K562 (cell line): ENCODE measurements around the gene IMPG2. TPM values are rescaled to one million over a fixed set of nuclear protein-coding genes. Genes with fewer than 3 reads are reported as not detected.

Experiments used
- ATAC-seq: fragments of 200-7000 bp; cut with Tn5 transposase; 3 replicates; pipeline ENCODE4 v1.9.1; 2020; ENCODE audit warnings: moderate library complexity
- BruUV-seq: library from RNA; stranded (reverse); fragments of 400-500 nt; replicated peaks from 2 replicates; lab custom pipeline; 2021; lab: Mats Ljungman, UMichigan
- CTCF ChIA-PET: fragments of 300-600 bp; formaldehyde crosslinking; extraction: SDS; loops from one replicate; lab custom pipeline; 2021; ENCODE audit warnings: low intra/inter-chr PET ratio; lab: Yijun Ruan, JAX
- POLR2A ChIA-PET: fragments of 300-600, 350-650 bp; sonication (Branson Sonifier 250); formaldehyde crosslinking; extraction: SDS; loops from one replicate; lab custom pipeline; 2021; ENCODE audit warnings: antibody characterized with exemption, inconsistent platforms; lab: Yijun Ruan, JAX
- DNase-seq, 4 experiments: peaks; one replicate each; pipeline versions ENCODE4 v3.0.0 to v3.0.0-alpha.2; 2011 to 2018; ENCODE audit warnings: low spot score in 3 of 4, mixed read lengths in 3 of 4; ENCODE audit errors: extremely low read depth in 1 of 4
- FAIRE-seq: peaks from 2 replicates; lab custom pipeline; 2011; peaks lifted over from hg19 to GRCh38; lab: Jason Lieb, UNC
- H2AFZ ChIP-seq: 2 replicates; pipeline ENCODE4 v1.6.0; 2011; ENCODE audit warnings: low read depth, low read length, control low read depth, inconsistent platforms
- H3K27ac ChIP-seq: fragments of 200-600 bp; 3 replicates; pipeline ENCODE4 v1.8.0; 2011; ENCODE audit warnings: low read depth, mild to moderate bottlenecking, control low read depth, inconsistent platforms, low read length, moderate library complexity, mixed read lengths; ENCODE audit errors: extremely low read depth
- H3K27me3 ChIP-seq, 2 experiments: fragments of 300-600 bp in 1 of 2; 2 replicates in 1 of 2; 3 replicates in 1 of 2; pipeline versions ENCODE4 v1.6.0 to v1.8.0; 2011; ENCODE audit warnings: inconsistent platforms in 2 of 2, low read length in 2 of 2, mild to moderate bottlenecking in 1 of 2, mixed read lengths in 1 of 2, moderate library complexity in 1 of 2; ENCODE audit not compliant: control insufficient read depth in 2 of 2, insufficient read depth in 2 of 2
- H3K36me3 ChIP-seq: fragments of 300-600 bp; 3 replicates; pipeline ENCODE4 v1.8.0; 2011; ENCODE audit warnings: mild to moderate bottlenecking, low read length, inconsistent platforms; ENCODE audit not compliant: control insufficient read depth, insufficient read depth
- H3K4me1 ChIP-seq, 2 experiments: fragments of 200-600 bp in 1 of 2; replicated peaks in 1 of 2; 2 replicates in 1 of 2; 3 replicates in 1 of 2; pipeline versions ENCODE4 v1.5.1 to v1.8.0; 2011; ENCODE audit warnings: inconsistent platforms in 2 of 2, low read length in 2 of 2, mild to moderate bottlenecking in 1 of 2, mixed read lengths in 1 of 2, moderate library complexity in 1 of 2; ENCODE audit not compliant: control insufficient read depth in 2 of 2, insufficient read depth in 2 of 2
- H3K4me2 ChIP-seq: 2 replicates; pipeline ENCODE4 v1.6.1; 2011; ENCODE audit warnings: low read length, control low read depth, inconsistent platforms, mixed read lengths; ENCODE audit not compliant: insufficient read depth
- H3K4me3 ChIP-seq: fragments of 200-600 bp; sonication (generic), shearing (Covaris generic); 2 replicates; pipeline ENCODE4 v1.5.1; 2016; ENCODE audit warnings: control low read depth, inconsistent platforms
- H3K79me2 ChIP-seq: fragments of 200-600 bp; 3 replicates; pipeline ENCODE4 v1.8.0; 2011; ENCODE audit warnings: low read length, inconsistent platforms; ENCODE audit not compliant: control insufficient read depth, insufficient read depth
- H3K9ac ChIP-seq, 2 experiments: 2 replicates each; pipeline versions ENCODE4 v1.6.0 to v1.6.1; 2011; ENCODE audit warnings: low read depth in 2 of 2, low read length in 2 of 2, control low read depth in 1 of 2, inconsistent platforms in 1 of 2, mild to moderate bottlenecking in 1 of 2, mixed read lengths in 1 of 2; ENCODE audit not compliant: insufficient read depth in 1 of 2
- H3K9me1 ChIP-seq: one replicate; pipeline ENCODE4 v1.6.0; 2011; ENCODE audit warnings: inconsistent platforms, mild to moderate bottlenecking, low read length, moderate library complexity; ENCODE audit not compliant: control insufficient read depth, insufficient read depth
- H3K9me3 ChIP-seq: replicated peaks from 2 replicates; pipeline ENCODE4 v1.5.1; 2011; ENCODE audit warnings: low read depth, low read length, inconsistent platforms; ENCODE audit not compliant: control insufficient read depth, insufficient read depth
- H4K20me1 ChIP-seq: replicated peaks from 2 replicates; pipeline ENCODE4 v1.6.1; 2011; ENCODE audit warnings: low read length, inconsistent platforms, mixed read lengths; ENCODE audit not compliant: control insufficient read depth, insufficient read depth
- CBX1 ChIP-seq: sonication (generic); IDR thresholded peaks from 2 replicates; pipeline ENCODE4 v1.6.1; 2016; ENCODE audit warnings: antibody characterized with exemption, low read depth, mild to moderate bottlenecking
- CC2D1A ChIP-seq: fragments of 450-650 bp; IDR thresholded peaks from 2 replicates; pipeline ENCODE4 v1.6.1; 2017; ENCODE audit warnings: mild to moderate bottlenecking
- CCAR2 ChIP-seq: fragments of 200-400 bp; formaldehyde crosslinking; IDR thresholded peaks from 2 replicates; pipeline ENCODE4 v1.6.1; 2017; ENCODE audit warnings: mild to moderate bottlenecking, low read depth, low read length
- CXXC5 ChIP-seq: fragments of 250-450 bp; sonication (Bioruptor Pico); IDR thresholded peaks from 2 replicates; pipeline ENCODE4 v1.8.0; 2022; ENCODE audit warnings: inconsistent platforms, mild to moderate bottlenecking, moderate library complexity
- ERF ChIP-seq: fragments of 450-650 bp; formaldehyde crosslinking; IDR thresholded peaks from 2 replicates; pipeline ENCODE4 v1.4.0; 2020; ENCODE audit warnings: mild to moderate bottlenecking, mixed read lengths
- HDAC3 ChIP-seq: fragments of 450-650 bp; IDR thresholded peaks from 2 replicates; pipeline ENCODE4 v1.6.1; 2018; ENCODE audit warnings: borderline replicate concordance, mild to moderate bottlenecking, moderate library complexity; ENCODE audit not compliant: partially characterized antibody
- RBM14 ChIP-seq: fragments of 200-400 bp; formaldehyde crosslinking; IDR thresholded peaks from 2 replicates; pipeline ENCODE4 v1.6.1; 2018; ENCODE audit warnings: low read depth, mild to moderate bottlenecking, low read length, moderate library complexity, borderline replicate concordance; ENCODE audit not compliant: insufficient read depth
- in situ Hi-C: fragments of 300-500 bp; cut with MboI; formaldehyde crosslinking; loops from 4 replicates; pipeline ENCODE4 v1.15.0; 2018; ENCODE audit warnings: inconsistent platforms, mixed read lengths
- intact Hi-C: fragments of 100-400 bp; cut with micrococcal nuclease; formaldehyde crosslinking; loops from 2 replicates; pipeline ENCODE4 v1.14.2; 2022
- polyA plus RNA-seq, 8 experiments: library from polyadenylated mRNA; depleted of rRNA in 4 of 8; stranded (reverse) in 5 of 8; unstranded in 3 of 8; fragments of >200 nt; fragmentation: Nextera tagmentation in 2 of 8; fragmentation: Illumina TruSeq in 1 of 8; extraction: Ambion mirVana in 2 of 8; extraction: Trizol in 1 of 8; gene quantifications; 2 replicates each; pipeline versions ENCODE4 v1.2.1 to v1.2.3, GENCODE V29; 2011 to 2014; ENCODE audit warnings: inconsistent platforms in 1 of 8, missing spikeins in 1 of 8
- total RNA-seq, 7 experiments: library from RNA; depleted of rRNA in 6 of 7; stranded (reverse); fragments of >200 nt in 6 of 7; fragmentation: Illumina TruSeq in 2 of 7; extraction: Trizol in 2 of 7; gene quantifications; 2 replicates each; pipeline versions ENCODE4 v1.2.1 to v1.2.3, GENCODE V29; 2011 to 2021; ENCODE audit warnings: low replicate concordance in 1 of 7
- TF ChIP-seq, protein P1 (sequence below): sonication (generic); formaldehyde crosslinking; IDR thresholded peaks from 2 replicates; pipeline ENCODE4 v1.8.0; 2022; ENCODE audit warnings: mild to moderate bottlenecking, missing genetic modification reagents
- TF ChIP-seq, protein P2 (sequence below): fragments of 250-450 bp; sonication (Bioruptor Pico); IDR thresholded peaks from 2 replicates; pipeline ENCODE4 v1.8.0; 2021; ENCODE audit warnings: borderline replicate concordance, mild to moderate bottlenecking, moderate library complexity; ENCODE audit not compliant: poor library complexity, severe bottlenecking

IMPG2 gene
- total and polyA plus RNA-seq, 9 of the 15 experiments (the other 6 are each of a cell fraction or from before 2014, with no cell fraction given): 0.04 to 0.36 (median 0.09) TPM

DNA sequence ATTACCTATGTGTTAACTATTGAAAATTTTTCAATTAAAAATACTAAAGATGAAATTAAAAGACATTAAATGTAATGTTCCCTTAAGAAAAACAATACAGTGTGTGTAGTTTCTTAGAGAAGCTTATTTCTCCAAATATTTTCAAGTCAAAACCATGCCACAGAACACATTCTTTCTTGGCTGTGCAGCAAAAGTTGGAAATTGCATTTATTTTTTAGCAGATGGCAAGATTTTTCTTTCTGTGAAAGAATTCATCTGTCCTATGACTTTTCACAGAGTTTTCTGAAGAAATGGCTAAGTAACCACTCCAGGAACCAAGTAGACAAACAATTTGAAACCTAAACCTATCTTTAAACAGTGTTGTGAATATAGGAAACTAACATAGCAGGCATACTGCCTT lies 47.2 kb downstream of the IMPG2 start:
- Histone ChIP-seq H3K79me2 (no peaks in the 10 kb centered on the region), H4K20me1 (no peaks in the 10 kb centered on the region), H3K4me2 (no peak overlapping the region), H2AFZ (no peak overlapping the region), H3K9ac (no peak overlapping the region), H3K27ac (no peak overlapping the region), H3K36me3 (no peaks in the 10 kb centered on the region), H3K4me1 (no peaks in the 10 kb centered on the region), H3K4me3 (no peak overlapping the region), H3K9me3 (no peaks in the 10 kb centered on the region)
- BruUV-seq: no TSS peak
- POLR2A ChIA-PET: no interaction called here
- ATAC-seq (no peak), FAIRE-seq (no peak), DNase-seq (no peak)
- in situ Hi-C loops: no loop called here
- intact Hi-C loops: no loop called here
- CTCF ChIA-PET: no interaction called here
- TF ChIP-seq CC2D1A (no peak), CXXC5 (CRISPR knock-in tag) (no peak), ERF (CRISPR knock-in tag) (no peak), HDAC3 (no peak), CBX1 (no peak), CCAR2 (no peak), RBM14 (no peak)
- TF ChIP-seq, protein P1, sequence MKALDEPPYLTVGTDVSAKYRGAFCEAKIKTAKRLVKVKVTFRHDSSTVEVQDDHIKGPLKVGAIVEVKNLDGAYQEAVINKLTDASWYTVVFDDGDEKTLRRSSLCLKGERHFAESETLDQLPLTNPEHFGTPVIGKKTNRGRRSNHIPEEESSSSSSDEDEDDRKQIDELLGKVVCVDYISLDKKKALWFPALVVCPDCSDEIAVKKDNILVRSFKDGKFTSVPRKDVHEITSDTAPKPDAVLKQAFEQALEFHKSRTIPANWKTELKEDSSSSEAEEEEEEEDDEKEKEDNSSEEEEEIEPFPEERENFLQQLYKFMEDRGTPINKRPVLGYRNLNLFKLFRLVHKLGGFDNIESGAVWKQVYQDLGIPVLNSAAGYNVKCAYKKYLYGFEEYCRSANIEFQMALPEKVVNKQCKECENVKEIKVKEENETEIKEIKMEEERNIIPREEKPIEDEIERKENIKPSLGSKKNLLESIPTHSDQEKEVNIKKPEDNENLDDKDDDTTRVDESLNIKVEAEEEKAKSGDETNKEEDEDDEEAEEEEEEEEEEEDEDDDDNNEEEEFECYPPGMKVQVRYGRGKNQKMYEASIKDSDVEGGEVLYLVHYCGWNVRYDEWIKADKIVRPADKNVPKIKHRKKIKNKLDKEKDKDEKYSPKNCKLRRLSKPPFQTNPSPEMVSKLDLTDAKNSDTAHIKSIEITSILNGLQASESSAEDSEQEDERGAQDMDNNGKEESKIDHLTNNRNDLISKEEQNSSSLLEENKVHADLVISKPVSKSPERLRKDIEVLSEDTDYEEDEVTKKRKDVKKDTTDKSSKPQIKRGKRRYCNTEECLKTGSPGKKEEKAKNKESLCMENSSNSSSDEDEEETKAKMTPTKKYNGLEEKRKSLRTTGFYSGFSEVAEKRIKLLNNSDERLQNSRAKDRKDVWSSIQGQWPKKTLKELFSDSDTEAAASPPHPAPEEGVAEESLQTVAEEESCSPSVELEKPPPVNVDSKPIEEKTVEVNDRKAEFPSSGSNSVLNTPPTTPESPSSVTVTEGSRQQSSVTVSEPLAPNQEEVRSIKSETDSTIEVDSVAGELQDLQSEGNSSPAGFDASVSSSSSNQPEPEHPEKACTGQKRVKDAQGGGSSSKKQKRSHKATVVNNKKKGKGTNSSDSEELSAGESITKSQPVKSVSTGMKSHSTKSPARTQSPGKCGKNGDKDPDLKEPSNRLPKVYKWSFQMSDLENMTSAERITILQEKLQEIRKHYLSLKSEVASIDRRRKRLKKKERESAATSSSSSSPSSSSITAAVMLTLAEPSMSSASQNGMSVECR (CRISPR knock-in tag): no peak
- TF ChIP-seq, protein P2, sequence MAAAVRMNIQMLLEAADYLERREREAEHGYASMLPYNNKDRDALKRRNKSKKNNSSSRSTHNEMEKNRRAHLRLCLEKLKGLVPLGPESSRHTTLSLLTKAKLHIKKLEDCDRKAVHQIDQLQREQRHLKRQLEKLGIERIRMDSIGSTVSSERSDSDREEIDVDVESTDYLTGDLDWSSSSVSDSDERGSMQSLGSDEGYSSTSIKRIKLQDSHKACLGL: no peak
- TF ChIP-seq, all 486 proteins: peak for 0
- H3K27me3 ChIP-seq: no peaks in the 10 kb centered on the region
- no peaks in the 10 kb centered on the region for H3K9me1 ChIP-seq
